NCI-H1092 treated with DMSO at 0.1 percent for 48 hours (cell line): ENCODE results near the gene IL1A.
"Not testable (repeated sequence)": the region's sequence is repeated elsewhere in the genome, so short reads cannot be mapped to it uniquely, and the experiment has no call there.

Experiments used
- DNase-seq: peaks from one replicate; lab custom pipeline; 2025; lab: John Stamatoyannopoulos, UW

IL1A gene, protein sequence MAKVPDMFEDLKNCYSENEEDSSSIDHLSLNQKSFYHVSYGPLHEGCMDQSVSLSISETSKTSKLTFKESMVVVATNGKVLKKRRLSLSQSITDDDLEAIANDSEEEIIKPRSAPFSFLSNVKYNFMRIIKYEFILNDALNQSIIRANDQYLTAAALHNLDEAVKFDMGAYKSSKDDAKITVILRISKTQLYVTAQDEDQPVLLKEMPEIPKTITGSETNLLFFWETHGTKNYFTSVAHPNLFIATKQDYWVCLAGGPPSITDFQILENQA

DNA sequence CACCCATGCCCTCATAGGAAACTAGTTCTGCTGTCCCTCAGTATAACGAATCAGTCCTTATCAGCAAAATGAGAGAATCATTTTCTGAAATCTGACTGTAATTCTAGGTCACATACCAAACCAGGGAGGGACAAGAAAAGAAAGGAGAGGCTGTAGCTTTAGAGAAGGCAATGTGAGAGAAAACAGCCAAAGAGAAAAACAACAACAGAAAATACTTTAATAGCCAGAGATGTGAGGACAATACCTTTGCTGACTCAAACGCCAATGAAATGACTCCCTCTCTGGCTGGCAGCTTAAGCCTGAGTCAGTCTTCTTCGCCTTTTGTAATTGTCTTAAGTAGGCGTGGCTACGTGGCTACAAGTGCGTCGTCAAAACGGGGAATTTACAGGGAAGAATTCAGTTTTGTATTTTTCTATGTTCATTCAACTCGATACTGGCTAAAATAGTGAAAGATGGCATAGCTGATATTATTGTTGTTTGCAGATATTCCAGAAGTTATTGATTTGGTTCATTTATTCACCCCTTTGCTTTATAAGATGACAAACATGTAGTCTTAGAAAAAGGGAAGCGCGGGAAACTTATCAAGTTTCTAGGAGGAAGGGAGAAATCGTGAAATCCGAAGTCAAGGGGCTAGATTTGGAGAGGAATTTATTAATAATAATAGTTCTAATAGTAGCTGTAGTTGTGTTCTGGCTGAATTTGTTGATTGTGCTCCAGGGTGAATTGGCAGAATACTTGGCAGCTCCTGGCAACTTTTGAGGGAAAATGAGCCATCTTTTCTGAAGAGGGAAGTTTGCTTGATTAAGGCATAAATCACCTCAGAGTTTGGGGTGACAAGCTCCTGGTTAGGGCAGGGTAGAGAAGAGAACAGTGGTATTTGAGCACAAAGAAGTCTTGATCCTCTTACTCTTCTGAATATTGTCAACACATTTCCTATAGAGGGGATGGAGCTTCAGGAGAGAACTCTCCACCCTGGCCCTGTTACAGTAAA is at the start of gene IL1A:
TSS of gene IL1A (minus strand) at position 295 of the 991 bp plus-strand sequence. CDS start 723 bp downstream, outside the sequence.
- DNase-seq: no peak

DNA sequence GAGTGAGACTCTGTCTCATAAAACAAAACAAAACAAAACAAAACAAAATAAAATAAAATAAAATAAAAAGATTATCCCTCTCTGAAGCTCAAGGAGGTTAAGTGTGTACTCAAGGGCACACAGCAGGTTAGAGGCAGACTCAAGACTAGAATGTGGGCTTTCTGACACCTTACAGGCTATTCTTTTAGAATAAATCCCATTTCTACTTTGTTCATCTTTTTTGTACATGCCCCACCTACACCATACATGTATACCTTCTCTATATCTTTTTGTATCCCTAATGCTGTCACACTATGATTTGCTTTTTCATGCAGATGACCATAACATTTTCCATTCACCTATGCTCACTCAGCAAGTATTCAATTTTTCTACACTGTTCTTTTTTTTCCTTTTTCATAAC is 49.7 kb upstream of the IL1A start:
- DNase-seq: no peak

DNA sequence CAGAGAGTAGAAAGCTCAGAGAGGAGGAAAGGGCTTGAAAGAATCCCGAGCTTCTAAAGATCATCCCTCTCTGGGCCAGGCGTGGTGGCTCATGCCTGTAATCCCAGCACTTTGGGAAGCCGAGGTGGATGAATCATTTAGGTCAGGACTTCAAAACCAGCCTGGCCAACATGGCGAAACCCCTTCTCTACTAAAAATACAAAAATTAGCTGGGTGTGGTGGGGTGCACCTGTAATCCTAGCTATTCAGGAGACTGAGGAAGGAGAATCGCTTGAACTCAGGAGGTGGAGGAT is 49.3 kb upstream of the IL1A start:
- not testable (repeated sequence) for DNase-seq

DNA sequence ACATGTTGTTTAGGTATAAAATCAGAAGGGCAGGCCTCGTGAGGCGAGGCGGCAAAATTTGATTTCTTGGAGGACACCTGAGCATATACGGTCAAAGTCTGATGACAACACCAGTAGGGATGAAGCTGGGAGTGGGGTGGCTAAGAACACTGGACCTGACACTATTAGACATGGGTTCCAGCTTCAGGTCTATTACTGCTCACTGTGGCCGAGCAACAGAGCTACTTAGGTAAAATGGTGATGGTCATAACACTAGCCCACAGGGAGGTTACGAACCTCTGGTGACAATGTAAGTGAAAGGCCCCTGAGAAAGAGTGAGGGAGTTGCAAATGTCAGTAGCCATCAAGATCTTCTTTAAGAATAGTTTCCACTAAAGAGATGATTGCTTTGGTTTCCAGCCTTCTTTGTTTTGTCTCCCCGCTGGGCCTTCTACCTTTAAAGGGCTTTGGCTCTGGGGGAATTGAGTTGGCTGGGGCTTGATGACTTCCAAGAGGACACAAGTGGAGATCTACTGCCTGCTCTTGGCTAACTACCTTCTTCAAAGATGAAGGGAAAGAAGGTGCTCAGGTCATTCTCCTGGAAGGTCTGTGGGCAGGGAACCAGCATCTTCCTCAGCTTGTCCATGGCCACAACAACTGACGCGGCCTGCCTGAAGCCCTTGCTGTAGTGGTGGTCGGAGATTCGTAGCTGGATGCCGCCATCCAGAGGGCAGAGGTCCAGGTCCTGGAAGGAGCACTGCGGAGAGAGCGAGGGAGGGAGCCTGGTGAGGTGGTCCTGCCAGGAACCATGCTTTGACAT is 48.7 kb upstream of the IL1A start:
- no peak for DNase-seq

DNA sequence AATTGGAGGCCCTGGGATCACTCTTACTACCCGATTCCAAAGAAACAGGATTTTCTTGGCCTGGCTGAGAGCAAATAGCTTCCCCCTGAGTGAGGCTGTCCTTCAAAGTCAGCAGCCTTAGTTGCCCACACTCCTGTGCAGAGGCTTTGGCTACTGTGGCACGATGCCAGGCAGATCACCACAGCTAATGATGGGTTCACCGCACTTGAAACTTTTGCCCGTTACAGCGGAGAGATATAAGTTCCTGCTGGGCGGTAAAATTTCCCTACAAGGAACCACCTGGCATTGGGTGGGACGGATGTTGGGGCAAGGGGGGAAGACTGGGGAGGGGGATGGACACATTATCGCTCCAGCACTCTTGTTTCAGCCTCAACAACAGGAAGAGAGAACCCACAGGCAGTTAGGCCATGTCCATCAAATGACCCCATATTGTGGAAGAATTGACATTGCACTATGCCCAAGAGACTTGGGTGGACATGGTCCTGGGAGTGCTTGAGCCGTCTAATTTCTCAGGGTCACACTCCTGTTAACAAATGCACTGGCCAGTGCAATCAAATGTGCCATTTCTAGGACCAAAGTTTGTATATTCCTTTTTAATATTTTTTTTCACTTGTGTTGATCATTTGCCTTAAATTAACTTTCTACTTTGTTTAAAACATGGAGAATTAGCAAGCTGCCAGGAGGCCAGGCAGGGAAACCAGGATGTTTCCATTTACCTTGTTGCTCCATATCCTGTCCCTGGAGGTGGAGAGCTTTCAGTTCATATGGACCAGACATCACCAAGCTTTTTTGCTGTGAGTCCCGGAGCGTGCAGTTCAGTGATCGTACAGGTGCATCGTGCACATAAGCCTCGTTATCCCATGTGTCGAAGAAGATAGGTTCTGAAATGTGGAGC is 47.9 kb upstream of the IL1A start:
- DNase-seq: no peak

DNA sequence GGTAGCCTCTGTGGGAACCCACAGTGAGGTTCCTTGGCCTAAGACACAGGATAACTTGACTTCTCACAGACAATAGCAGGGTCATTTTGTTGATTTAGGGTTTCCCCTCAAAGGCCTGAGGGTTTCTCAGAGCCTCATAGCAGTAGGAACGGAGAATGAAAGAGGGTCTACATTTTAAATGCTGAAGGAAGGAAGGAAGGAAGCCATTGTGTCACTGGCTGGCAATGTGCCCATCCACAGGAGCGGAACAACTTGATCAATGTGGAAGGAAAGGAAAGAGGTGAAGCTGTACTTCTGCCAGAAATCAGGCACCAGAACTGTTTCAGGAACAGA is 47.2 kb upstream of the IL1A start:
- no peak for DNase-seq

DNA sequence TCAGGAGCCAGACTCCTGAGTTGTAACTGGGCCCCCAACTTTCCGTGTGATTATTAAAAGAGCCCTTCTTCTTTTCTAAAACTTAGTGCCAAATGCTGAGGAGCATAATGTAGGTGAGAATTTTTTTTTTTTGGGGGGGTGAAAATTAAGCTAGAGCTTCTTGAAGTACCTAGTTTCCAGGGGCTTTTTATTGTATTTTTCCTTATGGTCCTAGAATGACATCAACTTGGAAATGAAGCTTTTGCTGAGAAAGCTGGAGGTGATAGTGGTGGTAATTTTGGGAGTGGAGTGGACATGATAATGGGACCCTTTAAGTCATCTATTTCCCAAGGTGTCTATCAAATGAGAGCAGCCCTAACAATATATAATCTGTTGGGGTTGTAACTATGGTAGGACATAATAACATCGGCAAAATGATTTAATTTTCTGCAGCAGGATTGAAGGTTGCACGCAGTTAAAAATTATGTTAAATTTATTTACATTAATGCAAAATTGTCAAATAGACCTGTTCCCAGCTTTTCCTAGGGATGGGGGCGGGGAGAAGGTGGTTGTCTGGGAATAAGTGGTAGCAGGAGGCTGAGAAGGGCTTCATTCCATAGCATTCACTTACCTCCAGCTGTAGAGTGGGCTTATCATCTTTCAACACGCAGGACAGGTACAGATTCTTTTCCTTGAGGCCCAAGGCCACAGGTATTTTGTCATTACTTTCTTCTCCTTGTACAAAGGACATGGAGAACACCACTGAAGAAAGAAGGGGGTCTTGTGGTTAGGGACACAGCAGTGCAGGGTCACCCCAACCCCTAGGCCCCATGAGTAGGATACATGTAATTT is 46.6 kb upstream of the IL1A start:
- DNase-seq: no peak

DNA sequence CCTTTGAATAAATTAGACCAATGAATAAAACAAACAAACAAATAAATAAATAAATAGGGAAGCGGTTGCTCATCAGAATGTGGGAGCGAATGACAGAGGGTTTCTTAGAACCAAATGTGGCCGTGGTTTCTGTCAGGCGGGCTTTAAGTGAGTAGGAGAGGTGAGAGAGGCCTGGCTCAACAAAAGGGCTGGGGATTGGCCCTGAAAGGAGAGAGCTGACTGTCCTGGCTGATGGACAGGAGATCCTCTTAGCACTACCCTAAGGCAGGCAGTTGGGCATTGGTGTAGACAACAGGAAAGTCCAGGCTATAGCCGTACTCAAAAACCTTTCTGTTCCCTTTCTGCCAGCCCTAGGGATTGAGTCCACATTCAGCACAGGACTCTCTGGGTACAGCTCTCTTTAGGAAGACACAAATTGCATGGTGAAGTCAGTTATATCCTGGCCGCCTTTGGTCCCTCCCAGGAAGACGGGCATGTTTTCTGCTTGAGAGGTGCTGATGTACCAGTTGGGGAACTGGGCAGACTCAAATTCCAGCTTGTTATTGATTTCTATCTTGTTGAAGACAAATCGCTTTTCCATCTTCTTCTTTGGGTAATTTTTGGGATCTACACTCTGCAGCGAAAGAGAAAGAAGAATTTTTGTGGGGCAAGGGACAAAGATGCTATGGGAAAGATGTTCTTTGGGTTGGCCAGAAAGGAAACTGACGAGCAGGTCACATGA is 45.8 kb upstream of the IL1A start:
- DNase-seq: no peak

DNA sequence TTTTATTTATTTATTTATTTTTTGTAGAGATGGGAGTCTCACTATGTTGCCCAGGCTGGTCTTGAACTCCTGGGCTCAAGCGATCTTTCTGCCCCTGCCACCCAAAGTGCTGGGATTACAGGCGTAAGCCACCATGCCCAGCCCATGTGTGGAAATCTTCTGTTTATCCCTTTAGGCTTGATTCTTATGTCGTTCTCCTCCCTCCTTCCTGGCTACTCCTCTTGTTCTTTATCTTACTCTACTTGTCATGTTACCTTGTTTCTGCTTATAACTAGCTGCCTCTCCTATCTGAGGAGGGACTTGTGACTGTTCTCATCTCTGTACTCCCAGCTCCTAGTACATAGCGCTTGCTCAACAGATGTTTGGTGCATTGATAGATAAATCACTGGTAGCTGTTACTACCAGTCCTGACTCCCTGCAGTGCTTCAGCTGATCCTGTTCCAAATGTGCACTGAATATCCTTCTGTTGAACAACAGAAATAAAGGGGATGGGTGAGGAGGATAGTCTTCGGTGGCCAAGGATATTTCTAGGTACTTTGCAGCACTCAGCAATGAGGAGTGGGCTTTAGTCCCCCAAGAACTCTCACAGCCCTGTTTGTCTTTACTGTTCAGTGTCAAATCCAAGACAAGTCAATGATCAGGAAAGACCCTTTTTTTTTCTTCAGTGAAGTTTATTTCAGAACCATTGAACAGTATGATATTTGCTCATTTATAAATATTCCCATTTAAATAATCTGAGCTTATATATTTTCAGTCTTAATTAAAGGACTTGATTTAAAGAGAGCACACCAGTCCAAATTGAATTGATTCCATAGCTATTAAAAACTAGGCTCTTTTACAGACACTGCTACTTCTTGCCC is 45.0 kb upstream of the IL1A start:
- DNase-seq: no peak

DNA sequence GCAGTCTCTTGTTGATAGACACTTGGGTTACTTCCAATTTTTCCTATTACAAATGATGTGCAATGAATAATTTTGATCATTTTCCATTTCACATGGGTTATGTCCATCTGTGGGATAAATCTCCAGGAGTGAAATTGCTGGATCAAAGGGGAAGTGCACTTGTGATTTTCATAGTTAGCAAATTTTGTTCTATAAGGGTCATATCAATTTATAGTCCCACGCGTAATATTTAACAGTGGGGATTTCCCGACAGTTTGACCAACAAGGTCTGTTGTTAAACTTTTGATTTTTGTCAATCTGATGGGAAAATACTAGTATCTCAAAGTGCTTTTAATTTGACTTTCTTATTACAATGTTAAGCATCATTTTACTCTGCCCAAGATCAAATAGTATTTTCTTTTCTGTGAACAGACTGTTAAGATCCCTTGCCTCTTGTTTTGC is 44.0 kb upstream of the IL1A start:
- no peak for DNase-seq

DNA sequence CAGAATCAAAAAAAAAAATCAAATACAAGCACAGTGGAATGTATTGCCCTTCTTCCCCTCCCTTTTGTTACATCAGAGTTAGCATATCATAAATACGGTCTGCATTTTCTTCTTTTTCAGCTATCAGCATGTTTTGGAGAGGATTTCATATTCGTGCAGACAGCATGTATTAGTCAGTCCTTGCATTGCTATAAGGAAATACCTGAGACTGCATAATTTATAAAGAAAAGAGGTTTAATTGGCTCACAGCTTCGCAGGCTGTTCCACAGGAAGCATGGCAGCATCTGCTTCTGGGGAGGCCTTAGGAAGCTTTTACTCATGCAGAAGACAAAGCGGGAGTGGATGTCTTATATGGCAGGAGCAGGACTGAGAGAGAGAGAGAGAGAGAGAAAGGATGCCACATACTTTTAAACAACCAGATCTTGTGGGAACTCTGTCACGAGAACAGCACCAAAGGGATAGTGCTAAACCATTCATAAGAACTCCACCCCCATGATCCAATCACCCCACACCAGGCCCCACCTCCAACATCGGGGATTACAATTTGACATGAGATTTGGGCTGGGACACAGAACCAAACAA is 43.4 kb upstream of the IL1A start:
- DNase-seq: no peak

DNA sequence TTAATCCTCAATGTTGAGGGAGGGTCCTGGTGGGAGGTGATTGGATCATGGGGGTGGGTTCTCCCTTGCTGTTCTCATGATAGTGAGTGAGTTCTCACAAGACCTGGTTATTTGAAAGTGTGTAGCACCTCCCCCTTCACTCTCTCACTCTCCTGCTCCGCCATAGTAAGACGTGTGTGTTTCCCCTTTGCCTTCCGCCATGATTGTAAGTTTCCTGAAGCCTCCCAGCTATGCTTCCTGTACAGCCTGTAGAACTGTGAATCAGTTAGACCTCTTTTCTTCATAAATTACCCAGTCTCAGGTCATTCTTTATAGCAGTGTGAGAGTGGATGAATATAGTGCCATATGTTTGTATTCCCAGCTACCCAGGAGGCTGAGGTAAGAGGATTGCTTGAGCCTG is 42.7 kb upstream of the IL1A start:
- DNase-seq: no peak

DNA sequence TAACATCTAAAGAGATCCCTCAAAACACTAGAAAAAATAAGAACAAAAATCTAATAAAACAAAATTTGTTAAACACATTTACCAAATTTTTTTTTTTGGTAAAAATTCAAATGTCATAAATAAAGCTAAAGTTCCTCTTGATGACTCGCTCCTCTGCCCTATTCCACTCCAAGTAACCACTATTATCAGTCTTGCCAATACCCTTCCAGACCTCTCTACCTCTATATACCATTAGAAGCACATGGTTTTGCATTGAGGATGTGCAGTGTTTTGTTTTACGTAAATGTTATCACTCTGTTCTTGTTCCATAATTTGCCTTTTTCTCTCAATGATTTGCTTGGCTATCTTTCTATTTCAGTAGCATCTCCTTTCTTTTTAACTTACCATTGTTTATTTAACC is 41.4 kb upstream of the IL1A start:
- DNase-seq: no peak

DNA sequence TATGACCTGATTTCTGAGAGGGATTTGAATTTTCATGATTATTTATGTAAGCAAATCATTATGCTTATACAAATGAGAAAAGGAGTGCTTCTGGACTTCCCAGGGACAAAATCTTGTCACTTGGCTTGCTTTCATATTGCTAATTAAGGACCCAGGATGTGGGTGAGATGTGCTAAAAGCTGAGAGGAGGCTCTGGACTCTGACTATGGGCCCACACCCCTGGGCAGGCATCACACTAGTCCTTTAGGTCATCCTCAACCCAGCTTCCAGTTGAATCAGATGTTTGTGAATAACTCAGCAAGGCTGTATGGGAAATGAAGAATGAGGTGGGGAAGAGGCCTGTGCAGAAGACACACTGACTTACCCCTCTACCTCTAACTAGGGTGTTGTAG is 40.4 kb upstream of the IL1A start:
- DNase-seq: no peak

DNA sequence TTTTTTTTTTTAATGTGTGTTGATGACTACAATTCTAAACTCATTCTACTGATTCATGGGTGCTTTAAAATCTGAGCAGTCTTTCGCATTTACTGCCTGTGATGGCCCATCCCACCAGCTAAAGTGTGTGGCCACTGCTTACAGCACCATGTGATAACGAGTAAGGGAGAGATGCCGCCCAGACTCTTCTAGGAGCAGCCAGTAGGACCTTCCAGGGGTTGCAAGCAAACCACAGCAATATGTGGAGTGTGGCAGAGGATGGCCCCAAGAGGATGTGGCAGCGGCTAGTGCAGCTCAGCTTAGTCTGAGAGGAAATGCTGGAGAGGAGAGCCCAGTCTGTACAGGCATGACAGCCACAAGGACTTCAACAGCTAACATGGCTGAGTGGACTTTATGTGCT is 37.4 kb upstream of the IL1A start:
- no peak for DNase-seq

DNA sequence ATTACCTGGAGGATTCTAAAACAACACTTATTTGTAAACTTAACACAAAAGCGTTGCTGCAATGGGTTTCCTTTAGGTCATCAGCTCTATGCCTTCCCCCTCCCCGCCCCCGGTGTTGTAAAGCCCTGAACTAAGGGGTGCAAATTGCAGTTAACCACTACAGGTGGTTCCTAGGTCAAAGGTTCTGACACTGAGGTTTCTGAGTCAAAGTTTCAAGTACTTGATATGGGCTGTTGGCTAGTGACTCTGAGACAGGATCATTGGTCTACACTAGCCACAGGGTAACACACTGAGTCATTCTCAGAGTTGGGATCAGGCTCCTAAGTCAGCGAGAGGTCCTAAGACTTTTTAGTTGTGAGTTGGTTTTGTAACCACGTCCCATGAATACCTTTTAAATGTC is 36.8 kb upstream of the IL1A start:
- DNase-seq: no peak

DNA sequence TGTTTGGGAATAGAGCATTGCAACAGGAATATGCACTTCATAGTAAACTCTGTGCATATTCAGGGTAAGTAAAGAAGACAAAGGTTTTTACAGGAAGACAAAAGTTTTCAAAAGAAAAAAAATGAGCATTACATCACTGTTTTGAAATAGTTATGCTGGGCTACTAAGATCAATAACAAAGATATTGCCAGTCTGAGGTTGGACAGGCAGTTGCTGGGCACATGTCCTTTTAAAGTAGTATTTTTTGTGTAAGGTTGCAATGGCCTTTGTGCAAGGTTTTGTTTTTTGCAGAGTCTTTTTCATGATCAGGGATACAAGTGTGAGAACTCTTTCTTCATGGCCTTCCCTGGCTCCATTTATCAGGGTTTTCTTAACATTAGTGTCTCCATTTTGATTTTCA is 36.0 kb upstream of the IL1A start:
- DNase-seq: no peak

DNA sequence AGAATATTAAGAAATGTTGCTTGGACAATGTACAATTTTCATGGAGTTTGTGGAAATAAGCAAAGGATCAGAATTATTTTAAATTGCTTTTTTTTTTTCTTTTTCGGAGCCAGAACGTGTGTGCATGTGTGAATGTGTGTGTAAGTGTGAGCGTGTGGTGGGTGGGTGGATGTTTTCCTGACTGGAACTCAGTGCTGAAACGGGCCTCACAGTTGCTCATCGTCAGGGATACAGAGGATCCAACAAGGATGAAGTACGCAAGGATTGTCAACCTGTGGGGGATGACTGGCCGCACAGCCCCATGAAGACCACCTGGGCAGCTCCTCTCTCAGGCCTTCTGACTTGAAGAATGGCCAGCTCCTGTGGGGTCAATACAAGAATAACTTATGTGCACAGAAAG is 34.8 kb upstream of the IL1A start:
- no peak for DNase-seq
